Neural cell (in vitro differentiated cells): ENCODE results near the gene DDX56.

Experiments used
- CTCF ChIP-seq: fragments of 450-650 bp; IDR thresholded peaks from 2 replicates; pipeline ENCODE4 v1.5.1; 2014; ENCODE audit warnings: antibody characterized with exemption, mild to moderate bottlenecking, moderate library complexity; ENCODE audit not compliant: poor library complexity, severe bottlenecking
- EP300 ChIP-seq: fragments of 450-650 bp; conservative IDR thresholded peaks from 2 replicates; pipeline ENCODE4 v1.6.1; 2014; ENCODE audit warnings: antibody characterized with exemption, mild to moderate bottlenecking, moderate library complexity; ENCODE audit not compliant: poor library complexity, severe bottlenecking
- EZH2 ChIP-seq: fragments of 200-600, 300-800 bp; shearing (Covaris generic), sonication (generic); IDR thresholded peaks from 2 replicates; pipeline ENCODE4 v1.6.1; 2014; ENCODE audit warnings: antibody characterized with exemption, low read length, borderline replicate concordance, mild to moderate bottlenecking; ENCODE audit not compliant: insufficient read depth, poor library complexity, severe bottlenecking
- MXI1 ChIP-seq: fragments of 450-650 bp; conservative IDR thresholded peaks from 2 replicates; pipeline ENCODE4 v1.6.1; 2014; ENCODE audit warnings: antibody characterized with exemption, mild to moderate bottlenecking; ENCODE audit not compliant: poor library complexity, severe bottlenecking
- POLR2AphosphoS5 ChIP-seq: IDR thresholded peaks from 2 replicates; pipeline ENCODE4 v1.6.1; 2012
- RAD21 ChIP-seq: fragments of 450-650 bp; conservative IDR thresholded peaks from 2 replicates; pipeline ENCODE4 v1.6.1; 2014; ENCODE audit warnings: antibody characterized with exemption, mild to moderate bottlenecking, moderate library complexity
- REST ChIP-seq: IDR thresholded peaks from 2 replicates; pipeline ENCODE4 v1.6.1; 2012; ENCODE audit warnings: borderline replicate concordance
- TAF1 ChIP-seq: IDR thresholded peaks from 2 replicates; pipeline ENCODE4 v1.6.1; 2012; ENCODE audit warnings: low read depth

GRCh38 chr7:44615149-44615611, 41.5 kb upstream of the DDX56 start:
- TF ChIP-seq CTCF (no peak), RAD21 (no peak), EP300 (no peak), EZH2 (no peak), POLR2AphosphoS5 (no peak), MXI1 (no peak), REST (no peak), TAF1 (no peak)
